HepG2 (cell line): ENCODE results near the gene NCOA7.
"Not testable (repeated sequence)": the region's sequence is repeated elsewhere in the genome, so short reads cannot be mapped to it uniquely, and the experiment has no call there.

Experiments
- CAMTA2 ChIP-seq: sonication (generic); formaldehyde crosslinking; IDR thresholded peaks from 2 replicates; pipeline ENCODE4 v1.4.0; 2020; ENCODE audit warnings: mild to moderate bottlenecking, missing genetic modification reagents, borderline replicate concordance
- CHD2 ChIP-seq: IDR thresholded peaks from 2 replicates; pipeline ENCODE4 v1.6.1; 2011; ENCODE audit warnings: low read depth, low read length, improper control_type of control experiment
- CTCF ChIP-seq: sonication (generic); formaldehyde crosslinking; IDR thresholded peaks from 2 replicates; pipeline ENCODE4 v1.5.0; 2020; ENCODE audit warnings: mild to moderate bottlenecking, missing genetic modification reagents, moderate library complexity
- ETS1 ChIP-seq: sonication (generic); formaldehyde crosslinking; IDR thresholded peaks from 2 replicates; pipeline ENCODE4 v1.4.0; 2020; ENCODE audit warnings: missing genetic modification reagents
- FOXK1 ChIP-seq: sonication (generic); formaldehyde crosslinking; IDR thresholded peaks from 2 replicates; pipeline ENCODE4 v1.4.0; 2020; ENCODE audit warnings: low read depth, missing genetic modification reagents, borderline replicate concordance
- HMGXB4 ChIP-seq, 2 experiments: sonication (generic) in 1 of 2; formaldehyde crosslinking in 1 of 2; IDR thresholded peaks; 2 replicates each; pipeline versions ENCODE4 v1.4.0 to v1.6.1; 2018 to 2020; ENCODE audit warnings: missing genetic modification reagents in 2 of 2, borderline replicate concordance in 1 of 2, low read depth in 1 of 2, mild to moderate bottlenecking in 1 of 2, missing biosample characterization in 1 of 2
- JUND ChIP-seq: sonication (generic); formaldehyde crosslinking; IDR thresholded peaks from 2 replicates; pipeline ENCODE4 v1.8.0; 2022; ENCODE audit warnings: mild to moderate bottlenecking, missing genetic modification reagents
- KAT7 ChIP-seq: IDR thresholded peaks from 2 replicates; pipeline ENCODE4 v1.6.1; 2018; ENCODE audit warnings: borderline replicate concordance, missing compliant biosample characterization
- MAFK ChIP-seq, 2 experiments: IDR thresholded peaks in 1 of 2; conservative IDR thresholded peaks in 1 of 2; 2 replicates each; pipeline ENCODE4 v1.6.1; 2011; ENCODE audit warnings: improper control_type of control experiment in 2 of 2, low read length in 2 of 2
- NBN ChIP-seq: fragments of 450-650 bp; conservative IDR thresholded peaks from 2 replicates; pipeline ENCODE4 v1.6.1; 2017
- POLR2AphosphoS5 ChIP-seq: IDR thresholded peaks from 2 replicates; pipeline ENCODE4 v1.6.1; 2012; ENCODE audit warnings: low read depth, low read length
- SAP130 ChIP-seq: IDR thresholded peaks from 2 replicates; pipeline ENCODE4 v1.6.1; 2016; ENCODE audit warnings: low read depth
- U2AF2 ChIP-seq: fragments of 200-400 bp; formaldehyde crosslinking; IDR thresholded peaks from 2 replicates; pipeline ENCODE4 v1.6.1; 2017; ENCODE audit warnings: low read depth, mild to moderate bottlenecking, low read length
- ZNF20 ChIP-seq: sonication (generic); formaldehyde crosslinking; IDR thresholded peaks from 2 replicates; pipeline ENCODE4 v1.4.0; 2020; ENCODE audit warnings: mild to moderate bottlenecking, moderate library complexity, missing genetic modification reagents

- TF ChIP-seq HMGXB4 (CRISPR knock-in tag; IDR thresholded peaks at IDR 0.05; ENCODE audit: borderline replicate concordance in 1 of 2, low read depth in 1 of 2); FOXK1 (CRISPR knock-in tag); ZNF20; ETS1; CTCF; SAP130 (CRISPR knock-in tag); JUND (CRISPR knock-in tag); U2AF2; KAT7 (CRISPR knock-in tag); NBN; CAMTA2 (CRISPR knock-in tag); CHD2; POLR2AphosphoS5; MAFK (conservative IDR thresholded peaks at IDR 0.05 in 1 of 2, IDR thresholded peaks at IDR 0.05 in 1 of 2; ENCODE audit: low read length in 2 of 2): not testable (repeated sequence)
Observed at GRCh38 chr6:125912430-125912829, 121.7 kb downstream of the NCOA7 start.
